H1 (cell line): Measurements from ENCODE around the gene DENND11. TPM values are rescaled to one million over a fixed set of nuclear protein-coding genes. Genes with fewer than 3 reads are reported as not detected.

Experiments used
- CBX8 ChIP-seq: fragments of 300-800, 300-1000 bp; sonication (generic); IDR thresholded peaks from 2 replicates; pipeline ENCODE4 v1.7.1; 2016; ENCODE audit warnings: low read depth, low read length, borderline replicate concordance
- CREB1 ChIP-seq: IDR thresholded peaks from 2 replicates; pipeline ENCODE4 v1.6.1; 2012; ENCODE audit warnings: inconsistent platforms
- GABPA ChIP-seq: IDR thresholded peaks from 2 replicates; pipeline ENCODE4 v1.6.1; 2011; ENCODE audit warnings: mild to moderate bottlenecking, low read length, moderate library complexity, borderline replicate concordance; ENCODE audit not compliant: insufficient read depth
- POLR2AphosphoS5 ChIP-seq: IDR thresholded peaks from 2 replicates; pipeline ENCODE4 v1.6.1; 2011; ENCODE audit warnings: low read depth, low read length
- RXRA ChIP-seq: IDR thresholded peaks from 2 replicates; pipeline ENCODE4 v1.6.1; 2011; ENCODE audit warnings: low read depth, mild to moderate bottlenecking, low read length, moderate library complexity; ENCODE audit not compliant: insufficient read depth
- SRF ChIP-seq: IDR thresholded peaks from 2 replicates; pipeline ENCODE4 v1.6.1; 2011; ENCODE audit warnings: mild to moderate bottlenecking, low read depth, low read length, moderate library complexity
- ZNF274 ChIP-seq: IDR thresholded peaks from 2 replicates; pipeline ENCODE4 v1.7.0; 2012; ENCODE audit warnings: low read length, borderline replicate concordance; ENCODE audit errors: extremely low read depth
- polyA plus RNA-seq, 7 experiments: library from polyadenylated mRNA; depleted of rRNA in 3 of 7; stranded (reverse) in 5 of 7; unstranded in 2 of 7; fragments of >200 nt in 5 of 7; fragments of 200-250 nt in 2 of 7; gene quantifications; 1 replicate in 5 of 7; 2 replicates in 1 of 7; 4 replicates in 1 of 7; pipeline versions ENCODE4 v1.2.1 to v1.2.3, GENCODE V29; 2011 to 2013; ENCODE audit warnings: missing spikeins in 2 of 7, mixed read lengths in 2 of 7
- total RNA-seq: library from RNA; stranded (reverse); fragmentation: NEBNext Ultra II Directional; extraction: Animal tissue kit (Norgen Biotek cat#: 25700); gene quantifications from 2 replicates; pipeline ENCODE4 v1.2.1, GENCODE V29; 2021
- TF ChIP-seq, protein P1 (sequence below): fragments of 300-600 bp; sonication (generic); IDR thresholded peaks from 2 replicates; pipeline ENCODE4 v1.7.1; 2012; ENCODE audit warnings: low read length, moderate library complexity, mild to moderate bottlenecking, inconsistent platforms; ENCODE audit not compliant: insufficient replicate concordance

DENND11 gene
- total and polyA plus RNA-seq, 2 of the 8 experiments (the other 6 are each of a cell fraction or from before 2014, with no cell fraction given), result 8.0 to 26.8 TPM

DNA sequence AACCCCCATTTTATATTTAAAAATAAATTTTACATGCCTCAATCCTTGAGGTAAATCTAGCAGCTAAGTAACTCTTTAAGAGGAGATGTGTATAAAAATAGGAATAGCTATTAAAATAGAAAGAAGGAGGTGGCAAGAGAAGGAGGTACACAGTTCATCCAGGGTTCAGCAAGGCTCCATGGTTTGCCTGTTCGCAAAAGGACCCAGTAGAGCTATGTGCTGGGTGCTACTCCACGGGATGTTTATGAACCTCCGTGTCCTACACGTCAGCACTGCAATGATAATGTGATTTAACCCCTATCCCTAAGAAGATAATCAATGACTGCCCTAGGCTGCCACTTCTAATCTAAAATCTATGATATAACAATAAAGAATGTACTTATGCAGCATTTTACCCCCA lies 926 bp upstream of the DENND11 start (continued):
- TF ChIP-seq, protein P1, sequence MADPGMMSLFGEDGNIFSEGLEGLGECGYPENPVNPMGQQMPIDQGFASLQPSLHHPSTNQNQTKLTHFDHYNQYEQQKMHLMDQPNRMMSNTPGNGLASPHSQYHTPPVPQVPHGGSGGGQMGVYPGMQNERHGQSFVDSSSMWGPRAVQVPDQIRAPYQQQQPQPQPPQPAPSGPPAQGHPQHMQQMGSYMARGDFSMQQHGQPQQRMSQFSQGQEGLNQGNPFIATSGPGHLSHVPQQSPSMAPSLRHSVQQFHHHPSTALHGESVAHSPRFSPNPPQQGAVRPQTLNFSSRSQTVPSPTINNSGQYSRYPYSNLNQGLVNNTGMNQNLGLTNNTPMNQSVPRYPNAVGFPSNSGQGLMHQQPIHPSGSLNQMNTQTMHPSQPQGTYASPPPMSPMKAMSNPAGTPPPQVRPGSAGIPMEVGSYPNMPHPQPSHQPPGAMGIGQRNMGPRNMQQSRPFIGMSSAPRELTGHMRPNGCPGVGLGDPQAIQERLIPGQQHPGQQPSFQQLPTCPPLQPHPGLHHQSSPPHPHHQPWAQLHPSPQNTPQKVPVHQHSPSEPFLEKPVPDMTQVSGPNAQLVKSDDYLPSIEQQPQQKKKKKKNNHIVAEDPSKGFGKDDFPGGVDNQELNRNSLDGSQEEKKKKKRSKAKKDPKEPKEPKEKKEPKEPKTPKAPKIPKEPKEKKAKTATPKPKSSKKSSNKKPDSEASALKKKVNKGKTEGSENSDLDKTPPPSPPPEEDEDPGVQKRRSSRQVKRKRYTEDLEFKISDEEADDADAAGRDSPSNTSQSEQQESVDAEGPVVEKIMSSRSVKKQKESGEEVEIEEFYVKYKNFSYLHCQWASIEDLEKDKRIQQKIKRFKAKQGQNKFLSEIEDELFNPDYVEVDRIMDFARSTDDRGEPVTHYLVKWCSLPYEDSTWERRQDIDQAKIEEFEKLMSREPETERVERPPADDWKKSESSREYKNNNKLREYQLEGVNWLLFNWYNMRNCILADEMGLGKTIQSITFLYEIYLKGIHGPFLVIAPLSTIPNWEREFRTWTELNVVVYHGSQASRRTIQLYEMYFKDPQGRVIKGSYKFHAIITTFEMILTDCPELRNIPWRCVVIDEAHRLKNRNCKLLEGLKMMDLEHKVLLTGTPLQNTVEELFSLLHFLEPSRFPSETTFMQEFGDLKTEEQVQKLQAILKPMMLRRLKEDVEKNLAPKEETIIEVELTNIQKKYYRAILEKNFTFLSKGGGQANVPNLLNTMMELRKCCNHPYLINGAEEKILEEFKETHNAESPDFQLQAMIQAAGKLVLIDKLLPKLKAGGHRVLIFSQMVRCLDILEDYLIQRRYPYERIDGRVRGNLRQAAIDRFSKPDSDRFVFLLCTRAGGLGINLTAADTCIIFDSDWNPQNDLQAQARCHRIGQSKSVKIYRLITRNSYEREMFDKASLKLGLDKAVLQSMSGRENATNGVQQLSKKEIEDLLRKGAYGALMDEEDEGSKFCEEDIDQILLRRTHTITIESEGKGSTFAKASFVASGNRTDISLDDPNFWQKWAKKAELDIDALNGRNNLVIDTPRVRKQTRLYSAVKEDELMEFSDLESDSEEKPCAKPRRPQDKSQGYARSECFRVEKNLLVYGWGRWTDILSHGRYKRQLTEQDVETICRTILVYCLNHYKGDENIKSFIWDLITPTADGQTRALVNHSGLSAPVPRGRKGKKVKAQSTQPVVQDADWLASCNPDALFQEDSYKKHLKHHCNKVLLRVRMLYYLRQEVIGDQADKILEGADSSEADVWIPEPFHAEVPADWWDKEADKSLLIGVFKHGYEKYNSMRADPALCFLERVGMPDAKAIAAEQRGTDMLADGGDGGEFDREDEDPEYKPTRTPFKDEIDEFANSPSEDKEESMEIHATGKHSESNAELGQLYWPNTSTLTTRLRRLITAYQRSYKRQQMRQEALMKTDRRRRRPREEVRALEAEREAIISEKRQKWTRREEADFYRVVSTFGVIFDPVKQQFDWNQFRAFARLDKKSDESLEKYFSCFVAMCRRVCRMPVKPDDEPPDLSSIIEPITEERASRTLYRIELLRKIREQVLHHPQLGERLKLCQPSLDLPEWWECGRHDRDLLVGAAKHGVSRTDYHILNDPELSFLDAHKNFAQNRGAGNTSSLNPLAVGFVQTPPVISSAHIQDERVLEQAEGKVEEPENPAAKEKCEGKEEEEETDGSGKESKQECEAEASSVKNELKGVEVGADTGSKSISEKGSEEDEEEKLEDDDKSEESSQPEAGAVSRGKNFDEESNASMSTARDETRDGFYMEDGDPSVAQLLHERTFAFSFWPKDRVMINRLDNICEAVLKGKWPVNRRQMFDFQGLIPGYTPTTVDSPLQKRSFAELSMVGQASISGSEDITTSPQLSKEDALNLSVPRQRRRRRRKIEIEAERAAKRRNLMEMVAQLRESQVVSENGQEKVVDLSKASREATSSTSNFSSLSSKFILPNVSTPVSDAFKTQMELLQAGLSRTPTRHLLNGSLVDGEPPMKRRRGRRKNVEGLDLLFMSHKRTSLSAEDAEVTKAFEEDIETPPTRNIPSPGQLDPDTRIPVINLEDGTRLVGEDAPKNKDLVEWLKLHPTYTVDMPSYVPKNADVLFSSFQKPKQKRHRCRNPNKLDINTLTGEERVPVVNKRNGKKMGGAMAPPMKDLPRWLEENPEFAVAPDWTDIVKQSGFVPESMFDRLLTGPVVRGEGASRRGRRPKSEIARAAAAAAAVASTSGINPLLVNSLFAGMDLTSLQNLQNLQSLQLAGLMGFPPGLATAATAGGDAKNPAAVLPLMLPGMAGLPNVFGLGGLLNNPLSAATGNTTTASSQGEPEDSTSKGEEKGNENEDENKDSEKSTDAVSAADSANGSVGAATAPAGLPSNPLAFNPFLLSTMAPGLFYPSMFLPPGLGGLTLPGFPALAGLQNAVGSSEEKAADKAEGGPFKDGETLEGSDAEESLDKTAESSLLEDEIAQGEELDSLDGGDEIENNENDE, result no peak
- TF ChIP-seq GABPA, result no peak
- TF ChIP-seq RXRA, result no peak
- no peak for TF ChIP-seq ZNF274
- no peak for TF ChIP-seq CBX8
- no peak for TF ChIP-seq CREB1
- TF ChIP-seq SRF, result no peak
- no peak for TF ChIP-seq POLR2AphosphoS5
